ENCODE results near the gene CPSF4. TPM values are rescaled to one million over a fixed set of nuclear protein-coding genes. Genes with fewer than 3 reads are reported as not detected.
"Not testable (repeated sequence)": the region's sequence is repeated elsewhere in the genome, so short reads cannot be mapped to it uniquely, and the experiment has no call there.

Gene CPSF4
- total RNA-seq, 1 donor from 2014 or later = 38.0 TPM

GRCh38 chr7:99406557-99406956 lies 32.2 kb upstream of the CPSF4 start:
- intact Hi-C loops (cut with DNase I) = loop anchor here (5.0 kb wide), 1 partner anchor 411 kb away; no protein-coding TSS in a partner anchor
- DNase-seq (ENCODE audit: low spot score) = no peak
- ATAC-seq = no peak

GRCh38 chr7:99407872-99408378 lies 30.8 kb upstream of the CPSF4 start:
- intact Hi-C loops (cut with DNase I) = loop anchor here (5.0 kb wide), 1 partner anchor 409 kb away; no protein-coding TSS in a partner anchor
- peak; percentile 81 for DNase-seq (ENCODE audit: low spot score)
- ATAC-seq = peak; percentile 12

- ATAC-seq (peak; percentile 97), DNase-seq (ENCODE audit: low spot score) (peak; percentile 95)
- intact Hi-C loops (cut with DNase I) = loop anchor here (5.0 kb wide), 1 partner anchor 409 kb away; no protein-coding TSS in a partner anchor
Measured at GRCh38 chr7:99408379-99409191, 30.2 kb upstream of the CPSF4 start, which contains the start of the genes BUD31 and PDAP1. Gene BUD31 (plus strand): TSS chr7:99408969. CDS start chr7:99411093, 2,124 bp downstream. Gene PDAP1 (minus strand): TSS chr7:99408597. CDS start chr7:99408548, 49 bp downstream.

DNA sequence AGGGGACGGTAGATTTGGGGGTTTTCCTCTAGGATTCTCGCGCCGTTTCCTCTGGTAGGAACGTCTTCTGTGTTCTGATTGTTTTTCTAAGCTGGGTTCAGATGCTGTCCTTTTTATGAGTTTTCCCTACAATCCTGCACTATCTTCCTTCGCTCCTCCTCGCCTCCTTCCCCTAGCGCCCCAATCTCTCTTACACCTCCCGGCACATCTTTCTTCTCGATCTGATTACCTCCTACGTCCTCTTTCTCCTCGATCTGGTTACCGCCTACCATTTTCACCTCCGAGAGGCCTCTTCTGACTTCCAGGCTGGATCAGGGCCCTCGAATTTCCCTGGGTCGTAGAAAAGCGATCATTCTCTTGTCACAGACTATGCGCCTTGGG lies 29.6 kb upstream of the CPSF4 start:
- intact Hi-C loops (cut with DNase I) = loop anchor here (5.0 kb wide), 1 partner anchor 408 kb away; no protein-coding TSS in a partner anchor
- DNase-seq (ENCODE audit: low spot score) (no peak), ATAC-seq (peak; percentile 0)

DNA sequence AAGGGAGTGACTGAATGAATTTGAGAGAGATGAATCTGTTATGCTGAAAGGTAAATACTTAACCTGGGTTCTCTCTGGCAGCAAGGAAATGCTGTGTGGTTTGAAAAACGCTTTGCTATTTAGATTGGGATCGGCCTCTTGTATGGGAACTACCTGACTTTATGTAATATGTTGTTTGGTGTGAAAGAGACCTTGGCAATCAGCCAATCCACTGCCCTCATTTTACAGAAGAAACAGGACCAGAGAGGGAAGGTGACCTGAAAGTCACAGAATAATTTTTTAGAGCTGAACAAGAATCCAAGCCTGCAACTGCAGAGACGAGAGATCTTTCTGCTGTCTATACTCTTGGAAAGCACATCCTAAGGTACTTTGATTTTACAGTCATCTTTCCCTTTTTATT lies 28.9 kb upstream of the CPSF4 start:
- no peak for DNase-seq (ENCODE audit: low spot score)
- intact Hi-C loops (cut with DNase I) = loop anchor here (5.0 kb wide), 1 partner anchor 407 kb away; no protein-coding TSS in a partner anchor
- ATAC-seq = no peak

DNA sequence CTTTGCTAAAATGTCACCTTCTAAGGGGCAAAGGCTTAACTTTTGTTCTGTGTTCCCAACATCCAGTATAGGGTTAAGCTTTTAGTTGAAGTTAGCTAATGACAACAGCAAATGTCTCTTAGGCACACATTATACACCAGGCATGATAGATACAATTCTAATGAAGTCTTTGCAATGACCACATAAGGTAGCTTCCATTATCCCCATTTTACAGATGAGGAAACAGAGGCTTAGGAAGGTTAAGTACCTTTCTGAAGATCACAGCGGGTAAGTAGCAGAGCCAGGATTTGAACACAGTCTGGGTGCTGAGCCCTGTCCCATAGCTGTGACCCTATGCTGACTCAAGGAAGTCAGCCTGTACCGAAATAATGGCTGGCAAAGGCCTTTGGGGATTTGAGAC lies 28.1 kb upstream of the CPSF4 start:
- ATAC-seq (no peak), DNase-seq (ENCODE audit: low spot score) (no peak)
- intact Hi-C loops (cut with DNase I) = no loop called here

DNA sequence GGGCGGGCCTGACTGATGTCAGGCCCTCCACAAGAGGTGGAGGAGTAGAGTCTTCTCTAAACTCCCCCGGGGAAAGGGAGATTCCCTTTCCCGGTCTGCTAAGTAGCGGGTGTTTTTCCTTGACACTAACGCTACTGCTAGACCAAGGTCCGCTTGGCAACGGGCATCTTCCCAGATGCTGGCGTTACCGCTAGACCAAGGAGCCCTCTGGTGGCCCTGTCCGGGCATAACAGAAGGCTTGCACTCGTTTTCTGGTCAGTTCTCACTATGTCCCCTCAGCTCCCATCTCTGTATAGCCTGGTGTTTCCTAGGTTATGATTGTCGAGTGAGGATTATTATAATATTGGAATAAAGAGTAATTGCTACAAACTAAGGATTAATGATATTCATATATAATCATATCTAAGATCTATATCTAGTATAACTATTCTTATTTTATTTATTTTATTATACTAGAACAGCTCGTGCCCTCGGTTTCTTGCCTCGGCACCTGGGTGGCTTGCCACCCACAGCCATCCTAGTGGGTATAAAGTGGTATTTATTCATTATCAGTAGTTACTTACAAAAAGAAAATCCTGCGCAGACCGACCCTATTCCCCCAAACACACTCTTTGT lies 23.1 kb upstream of the CPSF4 start:
- ATAC-seq; intact Hi-C loops (cut with DNase I): not testable (repeated sequence)
- DNase-seq (ENCODE audit: low spot score) = peak; percentile 75

GRCh38 chr7:99418260-99418659 lies 20.5 kb upstream of the CPSF4 start:
- ATAC-seq (no peak), DNase-seq (ENCODE audit: low spot score) (no peak)
- intact Hi-C loops (cut with DNase I) = no loop called here

GRCh38 chr7:99419323-99420021 lies 19.3 kb upstream of the CPSF4 start:
- no peak for DNase-seq (ENCODE audit: low spot score)

DNA sequence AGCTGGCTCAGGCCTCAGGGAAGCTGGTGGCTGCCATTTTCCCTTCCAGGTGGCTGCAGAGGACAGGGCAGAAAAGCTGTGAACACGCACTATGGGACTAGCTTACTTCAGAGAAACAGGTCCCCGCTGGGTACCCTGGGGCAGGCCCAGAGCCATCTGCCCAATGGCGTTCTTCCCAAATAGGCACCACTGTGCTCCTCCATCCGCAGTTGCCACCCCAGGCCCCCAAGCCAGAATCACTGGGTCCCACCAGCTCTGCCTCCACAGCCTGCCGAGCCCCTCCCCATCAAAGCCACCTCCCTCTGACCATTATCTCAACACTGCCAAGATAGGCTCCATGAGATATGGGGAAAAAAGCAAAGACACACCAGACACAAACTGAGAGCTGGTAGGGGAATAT lies 18.5 kb upstream of the CPSF4 start:
- intact Hi-C loops (cut with DNase I) = no loop called here
- no peak for ATAC-seq
- DNase-seq (ENCODE audit: low spot score) = no peak

More at GRCh38 chr7:99419323-99420021, 19.3 kb upstream of the CPSF4 start:
- peak; percentile 18 for ATAC-seq
- intact Hi-C loops (cut with DNase I) = no loop called here

GRCh38 chr7:99420986-99421385 lies 17.8 kb upstream of the CPSF4 start:
- intact Hi-C loops (cut with DNase I) = no loop called here
- DNase-seq (ENCODE audit: low spot score) (no peak), ATAC-seq (no peak)

DNA sequence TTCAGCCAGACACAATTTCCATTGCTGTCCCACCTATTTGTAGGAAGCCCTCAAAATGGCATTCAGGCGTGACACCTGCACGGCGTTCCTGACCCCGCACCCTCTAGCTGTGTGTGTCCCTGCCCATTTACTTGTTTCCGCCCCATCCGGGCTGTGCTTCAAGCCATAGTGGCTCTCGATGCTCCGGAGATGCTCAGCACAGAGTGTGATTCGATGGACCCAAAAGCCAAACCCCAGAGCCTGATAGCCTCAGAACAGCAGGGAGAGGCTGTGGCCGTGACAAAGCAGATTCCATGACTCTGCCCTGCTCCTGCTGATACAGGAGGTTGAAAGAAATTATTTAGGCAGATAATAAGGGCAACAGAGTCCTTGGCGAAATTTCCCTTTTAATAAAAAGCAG lies 16.6 kb upstream of the CPSF4 start:
- DNase-seq (ENCODE audit: low spot score) (no peak), ATAC-seq (no peak)
- intact Hi-C loops (cut with DNase I) = no loop called here

GRCh38 chr7:99422625-99423024 lies 16.1 kb upstream of the CPSF4 start:
- no peak for ATAC-seq
- DNase-seq (ENCODE audit: low spot score) = no peak

DNA sequence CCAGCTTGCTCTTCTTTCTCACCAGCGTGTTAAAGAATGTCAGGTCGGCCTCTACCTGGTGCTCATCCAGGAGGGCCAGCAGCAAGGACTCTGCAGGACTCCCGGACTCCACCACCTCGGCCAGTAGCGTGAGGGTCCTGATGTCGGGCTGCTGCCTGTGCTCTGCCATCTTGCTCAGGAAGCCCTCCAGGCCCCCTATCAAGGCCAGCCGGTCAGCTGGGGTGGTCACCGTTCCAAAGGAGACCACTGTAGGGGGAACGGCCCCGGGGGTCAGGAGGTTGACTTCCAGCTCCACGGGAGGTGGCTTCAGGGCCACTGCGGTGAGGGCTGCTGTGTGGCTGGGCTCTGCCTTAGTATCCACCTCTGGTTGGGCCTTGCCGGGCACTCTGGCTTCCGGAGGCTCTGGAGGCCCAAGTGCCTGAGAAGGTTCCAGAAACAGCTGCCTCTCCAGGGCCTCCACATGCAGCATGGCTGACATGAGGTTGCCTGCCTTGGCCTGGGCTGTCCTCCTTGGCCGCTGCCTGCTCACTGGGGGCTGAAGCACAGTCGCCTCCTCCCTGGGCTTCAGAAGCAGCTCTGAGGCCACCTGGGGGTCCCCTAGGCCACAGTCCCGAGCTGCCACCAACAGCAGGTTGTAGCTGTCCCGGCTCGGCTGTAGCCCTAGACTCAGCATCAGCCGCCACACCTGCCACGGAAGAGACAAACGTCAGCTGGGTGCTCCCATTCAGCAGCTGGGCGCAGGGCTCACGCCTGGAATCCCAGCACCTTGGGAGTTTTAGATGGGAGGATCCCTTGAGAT lies 13.6 kb upstream of the CPSF4 start:
- intact Hi-C loops (cut with DNase I) = no loop called here
- DNase-seq (ENCODE audit: low spot score) (no peak), ATAC-seq (no peak)

More at GRCh38 chr7:99422625-99423024, 16.1 kb upstream of the CPSF4 start:
- intact Hi-C loops (cut with DNase I) = no loop called here

DNA sequence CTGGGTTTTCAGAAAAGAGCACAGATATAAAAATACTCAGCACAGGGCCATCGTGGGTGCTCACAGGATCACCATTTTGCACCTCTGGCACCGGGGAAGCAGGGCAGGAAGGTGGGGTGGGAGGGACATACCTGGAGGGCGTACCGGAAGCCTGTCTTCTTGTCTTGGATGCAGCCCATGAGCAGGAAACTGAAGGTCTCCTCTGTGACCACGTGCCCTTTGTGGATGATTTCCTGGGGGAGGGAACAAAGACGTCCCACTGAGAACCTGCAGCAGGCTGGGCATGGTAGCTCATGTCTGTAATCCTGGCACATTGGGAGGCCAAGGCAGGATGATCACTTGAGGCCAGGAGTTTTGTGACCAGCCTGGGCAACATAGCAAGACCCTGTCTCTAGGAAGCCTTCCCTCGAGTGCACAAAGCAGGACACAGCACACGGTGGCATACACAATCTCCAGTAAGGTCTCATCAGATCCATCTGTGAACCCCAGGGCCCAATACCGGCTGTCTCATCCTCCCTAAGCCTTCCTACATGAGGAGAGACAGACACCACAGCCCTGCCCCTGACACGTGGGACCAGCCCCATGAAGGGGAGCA lies 9.7 kb upstream of the CPSF4 start:
- intact Hi-C loops (cut with DNase I) = no loop called here
- ATAC-seq (no peak), DNase-seq (ENCODE audit: low spot score) (no peak)

DNA sequence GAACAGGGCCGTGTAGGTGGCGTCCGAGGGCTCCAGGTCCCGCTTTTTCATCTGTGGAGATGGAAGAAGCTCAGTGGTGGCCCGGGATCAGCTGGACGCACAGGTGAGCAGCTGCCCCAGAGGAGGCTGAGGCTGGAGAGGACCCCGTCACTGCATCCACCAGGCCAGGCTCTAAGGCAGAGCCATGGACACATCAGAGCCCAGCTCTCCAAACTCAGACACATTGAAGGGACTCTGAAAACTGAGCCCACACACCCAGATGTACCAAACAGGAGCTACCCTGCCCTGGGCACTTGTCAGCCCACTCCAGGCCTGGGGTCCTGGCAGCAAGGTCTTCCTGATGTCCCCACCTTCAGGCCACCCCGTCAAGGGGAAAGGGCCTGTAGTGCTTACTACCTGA lies 9.0 kb upstream of the CPSF4 start:
- intact Hi-C loops (cut with DNase I) = no loop called here
- DNase-seq (ENCODE audit: low spot score) = no peak

DNA sequence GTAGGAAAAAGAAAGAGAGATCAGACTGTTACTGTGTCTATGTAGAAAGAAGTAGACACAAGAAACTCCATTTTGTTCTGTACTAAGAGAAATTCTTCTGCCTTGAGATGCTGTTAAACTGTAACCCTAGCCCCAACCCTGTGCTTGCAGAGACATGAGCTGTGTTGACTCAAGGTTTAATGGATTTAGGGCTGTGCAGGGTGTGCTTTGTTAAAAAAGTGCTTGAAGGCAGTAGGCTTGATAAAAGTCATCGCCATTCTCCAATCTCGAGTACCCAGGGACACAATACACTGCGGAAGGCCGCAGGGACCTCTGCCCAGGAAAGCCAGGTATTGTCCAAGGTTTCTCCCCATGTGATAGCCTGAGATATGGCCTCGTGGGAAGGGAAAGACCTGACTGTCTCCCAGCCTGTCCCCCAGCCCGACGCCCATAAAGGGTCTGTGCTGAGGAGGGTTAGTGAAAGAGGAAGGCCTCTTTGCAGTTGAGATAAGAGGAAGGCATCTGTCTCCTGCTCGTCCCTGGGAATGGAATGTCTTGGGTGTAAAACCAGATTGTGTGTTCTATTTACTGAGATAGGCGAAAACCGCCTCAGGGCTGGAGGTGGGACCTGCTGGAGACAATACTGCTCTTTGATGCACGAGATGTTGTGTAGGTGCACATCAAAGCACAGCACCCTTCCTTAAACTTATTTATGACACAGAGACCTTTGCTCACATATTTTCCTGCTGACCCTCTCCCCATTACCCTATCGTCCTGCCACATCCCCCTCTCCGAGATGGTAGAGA lies 6.8 kb upstream of the CPSF4 start:
- intact Hi-C loops (cut with DNase I); DNase-seq (ENCODE audit: low spot score); ATAC-seq: not testable (repeated sequence)

More for the DNA sequence above, 9.0 kb upstream of the CPSF4 start:
- ATAC-seq = no peak
